ENCODE data around the gene BCAS3.

GRCh38 chr17:60904582-60904981, 226.9 kb downstream of the BCAS3 start:
- TF ChIP-seq CTCF (IDR thresholded peaks at IDR 0.05; ENCODE audit: low read length) (no peak), EZH2 (IDR thresholded peaks at IDR 0.05; ENCODE audit: borderline replicate concordance, low read length) (no peak)

All from OCI-LY1 (cell line).